ENCODE results near the gene RAB3A.

RAB3A gene

GRCh38 chr19:18202778-18203407, 949 bp downstream of the RAB3A start:
- no peak for DNase-seq (ENCODE audit: low read depth)
- H3K4me3 ChIP-seq (ENCODE audit: low read depth, low read length), result peak overlapping the region; percentile 79

- no peak for DNase-seq (ENCODE audit: low read depth)
- no peak overlapping the region for H3K4me3 ChIP-seq (ENCODE audit: low read depth, low read length)
These were observed 1.5 kb downstream of the RAB3A start for GRCh38 chr19:18202397-18202777.

GRCh38 chr19:18198374-18198773, 5.5 kb downstream of the RAB3A start:
- H3K4me3 ChIP-seq (ENCODE audit: low read depth, low read length), result no peak overlapping the region
- DNase-seq (ENCODE audit: low read depth), result no peak

- H3K4me3 ChIP-seq (ENCODE audit: low read depth, low read length), result no peak overlapping the region
- DNase-seq (ENCODE audit: low read depth), result no peak
These were observed 5.9 kb downstream of the RAB3A start for GRCh38 chr19:18197941-18198340.

GRCh38 chr19:18197306-18197705, 6.5 kb downstream of the RAB3A start:
- H3K4me3 ChIP-seq (ENCODE audit: low read depth, low read length), result no peak overlapping the region
- DNase-seq (ENCODE audit: low read depth), result no peak

GRCh38 chr19:18196511-18196845, 7.4 kb downstream of the RAB3A start:
- no peak overlapping the region for H3K4me3 ChIP-seq (ENCODE audit: low read depth, low read length)
- DNase-seq (ENCODE audit: low read depth), result no peak

GRCh38 chr19:18194554-18195238, 9.1 kb downstream of the RAB3A start:
- no peak overlapping the region for H3K4me3 ChIP-seq (ENCODE audit: low read depth, low read length)
- no peak for DNase-seq (ENCODE audit: low read depth)

- no peak for DNase-seq (ENCODE audit: low read depth)
These were observed 9.7 kb downstream of the RAB3A start for GRCh38 chr19:18194181-18194530.

GRCh38 chr19:18193388-18194180, 10.3 kb downstream of the RAB3A start:
- H3K4me3 ChIP-seq (ENCODE audit: low read depth, low read length), result peak overlapping the region; percentile 85
- no peak for DNase-seq (ENCODE audit: low read depth)

More at GRCh38 chr19:18194181-18194530, 9.7 kb downstream of the RAB3A start:
- H3K4me3 ChIP-seq (ENCODE audit: low read depth, low read length), result peak overlapping the region; percentile 85

GRCh38 chr19:18192673-18193387, 11.0 kb downstream of the RAB3A start, which contains the start of gene MPV17L2:
MPV17L2 (plus strand) TSS chr19:18193218; CDS start chr19:18193282, 64 bp downstream.
- DNase-seq (ENCODE audit: low read depth), result peak; percentile 100
- H3K4me3 ChIP-seq (ENCODE audit: low read depth, low read length), result peak within 1 kb of the TSS; percentile 85

- H3K4me3 ChIP-seq (ENCODE audit: low read depth, low read length), result peak overlapping the region; percentile 60
- no peak for DNase-seq (ENCODE audit: low read depth)
These were observed 12.2 kb downstream of the RAB3A start for GRCh38 chr19:18191640-18192062.

GRCh38 chr19:18190278-18190677, 13.6 kb downstream of the RAB3A start:
- DNase-seq (ENCODE audit: low read depth), result no peak
- H3K4me3 ChIP-seq (ENCODE audit: low read depth, low read length), result no peak overlapping the region

GRCh38 chr19:18185538-18185937, 18.3 kb downstream of the RAB3A start:
- DNase-seq (ENCODE audit: low read depth), result no peak

GRCh38 chr19:18183529-18183928, 20.3 kb downstream of the RAB3A start:
- no peak for DNase-seq (ENCODE audit: low read depth)
- no peak overlapping the region for H3K4me3 ChIP-seq (ENCODE audit: low read depth, low read length)

More at GRCh38 chr19:18185538-18185937, 18.3 kb downstream of the RAB3A start:
- H3K4me3 ChIP-seq (ENCODE audit: low read depth, low read length), result no peak overlapping the region

- no peak for DNase-seq (ENCODE audit: low read depth)
- no peak overlapping the region for H3K4me3 ChIP-seq (ENCODE audit: low read depth, low read length)
These were observed 23.9 kb downstream of the RAB3A start for GRCh38 chr19:18179957-18180356.

GRCh38 chr19:18176367-18177310, 27.2 kb downstream of the RAB3A start:
- H3K4me3 ChIP-seq (ENCODE audit: low read depth, low read length), result no peak overlapping the region
- DNase-seq (ENCODE audit: low read depth), result no peak

- no peak overlapping the region for H3K4me3 ChIP-seq (ENCODE audit: low read depth, low read length)
- no peak for DNase-seq (ENCODE audit: low read depth)
These were observed 28.9 kb downstream of the RAB3A start for GRCh38 chr19:18174983-18175382.

- H3K4me3 ChIP-seq (ENCODE audit: low read depth, low read length), result peak within 1 kb of the TSS; percentile 64
- no peak for DNase-seq (ENCODE audit: low read depth)
These were observed 30.1 kb downstream of the RAB3A start, which contains the start of gene IFI30 for GRCh38 chr19:18173572-18174288. IFI30 (plus strand) TSS chr19:18173813; CDS start chr19:18173842, 29 bp downstream.

Measured in skeletal muscle cell (primary cell).